GM18508 (cell line): ENCODE data around the gene ANTKMT.

Experiments
- ATAC-seq: cut with Tn5 transposase; IDR thresholded peaks from one replicate; pipeline ENCODE4 v1.9.1; 2021; ENCODE audit warnings: moderate number of reproducible peaks; ENCODE audit not compliant: insufficient read depth, unreplicated experiment

ANTKMT gene

DNA sequence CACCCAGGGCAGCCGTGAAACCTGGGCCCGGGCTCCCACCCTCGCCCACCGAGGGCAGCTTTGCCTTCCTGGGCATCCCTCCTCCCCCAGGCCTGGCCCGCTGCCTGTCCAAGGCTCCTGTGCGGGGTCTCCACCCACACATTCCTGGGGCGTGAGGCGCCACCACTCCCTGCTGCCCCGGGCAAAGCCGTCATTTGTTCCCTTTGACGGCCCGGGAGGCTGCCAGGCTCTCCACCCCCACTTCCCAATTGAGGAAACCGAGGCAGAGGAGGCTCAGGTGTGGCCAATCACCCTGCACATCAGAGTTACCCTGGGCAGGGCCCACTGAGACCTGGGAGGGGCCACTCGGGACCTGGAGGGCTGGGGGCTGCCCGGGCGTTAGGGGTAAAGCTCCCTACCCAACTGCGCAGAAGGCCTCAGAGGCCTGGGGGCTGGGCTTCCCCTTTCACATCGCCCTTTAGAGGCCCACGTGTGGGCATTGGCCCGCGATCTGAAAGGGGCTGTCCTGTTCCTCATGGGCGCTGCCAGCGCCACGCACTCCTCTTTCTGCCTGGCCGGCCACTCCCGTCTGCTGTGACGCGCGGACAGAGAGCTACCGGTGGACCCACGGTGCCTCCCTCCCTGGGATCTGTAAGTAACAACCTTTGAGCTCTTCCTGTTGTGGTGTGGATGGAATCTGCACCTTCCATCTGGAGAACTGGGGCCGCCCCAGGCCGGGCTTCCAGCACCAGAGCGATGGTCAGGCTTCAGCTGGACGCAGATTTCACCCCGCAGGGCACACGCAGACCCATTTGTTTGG is 39.8 kb downstream of the ANTKMT start, which contains the start of gene MSLN:
MSLN (plus strand) TSS at position 190 of the 799 bp plus-strand sequence. CDS start 1,947 bp downstream, outside the sequence.
- ATAC-seq, result no peak

DNA sequence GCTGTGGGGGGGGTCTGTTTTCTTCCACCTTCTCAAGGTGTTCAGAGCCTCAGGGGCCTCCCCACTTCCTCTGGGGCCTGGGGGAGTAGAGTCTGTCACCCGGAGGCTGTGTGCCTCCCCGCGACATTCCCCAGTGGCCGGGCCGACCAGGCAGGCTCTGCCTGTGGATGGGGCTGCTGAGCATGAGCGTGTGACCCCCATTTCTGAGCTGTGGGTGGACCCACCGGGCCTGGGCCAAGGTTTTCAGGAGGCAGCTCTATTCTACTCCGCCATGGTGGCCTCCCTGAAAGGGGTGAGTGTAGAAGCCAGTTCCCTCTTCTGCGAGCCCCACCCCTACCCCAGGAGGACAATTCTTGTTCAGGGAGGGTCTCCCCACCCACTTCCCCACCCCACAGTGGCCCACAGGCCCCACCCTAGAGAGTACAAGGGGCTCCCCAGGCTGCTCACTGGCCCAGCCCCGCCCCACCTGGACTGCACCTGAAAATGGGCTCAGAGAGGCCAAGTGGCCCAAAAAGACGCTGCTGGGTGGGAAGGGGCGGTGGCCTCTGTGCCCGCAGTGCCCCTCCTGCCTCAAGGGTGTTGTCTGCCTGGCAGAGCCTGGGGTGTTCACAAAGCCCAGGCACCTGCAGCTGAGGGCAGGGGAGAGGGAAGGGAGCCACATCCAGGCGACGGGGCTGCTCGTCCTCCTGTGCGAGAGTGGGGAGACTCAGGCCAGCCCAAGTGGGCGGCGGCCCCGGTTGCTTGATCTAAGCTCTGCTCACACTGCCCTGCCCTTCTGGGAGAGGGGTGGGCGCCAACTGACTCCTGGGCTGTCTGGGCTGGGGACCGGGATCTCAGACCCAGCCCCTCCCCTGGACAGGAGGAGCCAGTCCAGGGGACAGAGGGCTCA is 40.9 kb downstream of the ANTKMT start:
- no peak for ATAC-seq

DNA sequence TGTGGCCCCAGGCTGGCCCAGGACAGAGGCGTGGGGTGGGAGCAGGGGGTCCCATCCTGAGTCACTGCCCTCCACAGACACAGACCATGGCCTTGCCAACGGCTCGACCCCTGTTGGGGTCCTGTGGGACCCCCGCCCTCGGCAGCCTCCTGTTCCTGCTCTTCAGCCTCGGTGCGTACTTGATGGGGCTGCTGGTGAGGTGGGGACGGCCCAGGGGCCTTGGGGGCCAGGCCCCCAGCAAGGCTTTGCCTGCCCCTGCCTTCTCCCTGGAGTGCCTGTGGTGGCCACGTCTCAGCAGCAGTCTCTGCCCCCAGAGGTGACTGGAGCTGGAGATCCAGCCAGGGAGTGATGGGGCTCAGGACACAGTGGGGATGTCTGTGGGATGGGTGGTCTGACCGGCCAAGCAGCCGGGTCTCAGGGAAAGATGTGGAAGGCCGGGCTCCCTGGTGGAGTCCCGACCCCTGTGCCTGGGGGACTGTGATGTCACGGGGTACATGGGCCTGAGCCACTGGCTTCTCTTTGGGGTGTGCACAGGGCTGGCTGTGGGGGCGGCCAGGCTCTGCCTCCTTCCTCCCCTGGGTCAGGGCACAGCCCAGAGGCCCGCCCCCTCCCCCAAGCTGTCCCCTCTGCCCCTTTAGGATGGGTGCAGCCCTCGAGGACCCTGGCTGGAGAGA is 41.8 kb downstream of the ANTKMT start:
- no peak for ATAC-seq

DNA sequence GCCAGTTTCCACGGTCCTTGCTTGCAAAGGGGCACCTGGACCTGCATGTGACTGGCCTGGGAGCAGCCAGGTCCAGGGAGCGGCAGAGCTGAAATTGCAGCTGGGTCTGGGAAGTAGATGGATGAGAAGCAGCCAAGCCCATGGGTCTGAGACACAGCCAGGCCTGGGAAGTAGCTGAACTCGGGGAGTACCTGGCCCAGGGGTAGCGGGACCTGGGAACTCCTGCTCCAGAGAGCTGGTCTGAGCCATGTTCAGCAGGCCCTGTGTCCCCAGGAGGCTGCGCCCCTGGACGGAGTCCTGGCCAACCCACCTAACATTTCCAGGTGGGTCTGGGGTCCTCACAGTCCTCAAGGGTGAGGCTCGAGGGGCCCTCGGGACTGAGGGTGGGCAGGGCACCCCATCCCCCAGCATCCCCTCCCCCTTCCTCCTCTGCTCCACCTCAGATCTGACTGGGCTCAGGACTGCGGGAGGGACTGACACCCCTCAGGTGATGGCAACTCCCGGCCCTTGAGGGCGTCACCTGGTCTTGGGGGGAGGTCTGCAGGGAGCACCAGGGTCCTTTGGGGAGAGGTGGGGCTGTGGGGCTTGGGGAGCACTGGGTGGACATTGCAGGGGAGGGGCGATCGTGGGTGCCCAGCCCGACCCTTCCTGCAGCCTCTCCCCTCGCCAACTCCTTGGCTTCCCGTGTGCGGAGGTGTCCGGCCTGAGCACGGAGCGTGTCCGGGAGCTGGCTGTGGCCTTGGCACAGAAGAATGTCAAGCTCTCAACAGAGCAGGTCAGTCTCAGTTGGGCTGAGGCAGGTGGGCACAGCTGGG is 42.6 kb downstream of the ANTKMT start:
- ATAC-seq, result no peak

DNA sequence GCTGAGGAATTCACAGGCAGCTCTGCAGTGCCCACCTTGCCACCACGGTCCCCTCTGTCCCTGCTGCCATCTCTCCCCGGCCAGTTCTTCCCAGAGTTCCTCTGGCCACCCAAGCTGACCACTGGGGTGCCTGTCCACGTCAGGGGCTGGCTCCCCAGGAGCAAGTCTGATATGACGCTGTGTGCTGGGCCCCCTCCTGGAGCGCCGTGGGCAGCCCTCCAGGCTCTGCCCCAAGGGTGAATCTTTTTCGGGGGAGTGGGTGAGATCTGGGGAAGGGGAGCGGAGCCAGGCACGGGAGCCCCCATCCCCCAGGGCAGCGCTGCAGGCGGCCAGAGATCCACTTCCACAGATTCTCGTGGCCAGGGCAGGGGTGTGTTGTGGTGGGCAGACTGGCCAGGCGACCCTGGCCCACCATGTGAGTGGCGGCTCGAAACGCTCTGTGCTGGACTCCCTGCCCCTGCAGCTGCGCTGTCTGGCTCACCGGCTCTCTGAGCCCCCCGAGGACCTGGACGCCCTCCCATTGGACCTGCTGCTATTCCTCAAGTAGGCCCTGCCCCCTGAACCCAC is 43.3 kb downstream of the ANTKMT start:
- no peak for ATAC-seq

DNA sequence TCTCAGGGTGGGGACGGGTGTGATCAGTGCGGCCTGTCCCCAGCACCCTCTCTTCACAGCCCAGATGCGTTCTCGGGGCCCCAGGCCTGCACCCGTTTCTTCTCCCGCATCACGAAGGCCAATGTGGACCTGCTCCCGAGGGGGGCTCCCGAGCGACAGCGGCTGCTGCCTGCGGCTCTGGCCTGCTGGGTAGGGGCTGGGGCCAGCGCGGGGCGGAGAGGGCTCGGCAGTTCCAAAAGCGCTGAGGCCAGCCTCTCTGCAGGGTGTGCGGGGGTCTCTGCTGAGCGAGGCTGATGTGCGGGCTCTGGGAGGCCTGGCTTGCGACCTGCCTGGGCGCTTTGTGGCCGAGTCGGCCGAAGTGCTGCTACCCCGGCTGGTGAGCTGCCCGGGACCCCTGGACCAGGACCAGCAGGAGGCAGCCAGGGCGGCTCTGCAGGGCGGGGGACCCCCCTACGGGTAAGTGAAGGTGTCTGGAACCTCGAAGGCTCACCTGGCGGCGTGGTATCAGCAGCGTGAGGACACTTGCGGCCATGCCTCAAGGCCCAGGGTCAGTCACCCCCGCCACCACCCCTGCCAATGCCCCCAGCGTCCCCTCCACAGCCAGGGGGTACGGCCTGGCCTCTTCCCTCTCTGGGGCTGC is 44.0 kb downstream of the ANTKMT start:
- no peak for ATAC-seq

DNA sequence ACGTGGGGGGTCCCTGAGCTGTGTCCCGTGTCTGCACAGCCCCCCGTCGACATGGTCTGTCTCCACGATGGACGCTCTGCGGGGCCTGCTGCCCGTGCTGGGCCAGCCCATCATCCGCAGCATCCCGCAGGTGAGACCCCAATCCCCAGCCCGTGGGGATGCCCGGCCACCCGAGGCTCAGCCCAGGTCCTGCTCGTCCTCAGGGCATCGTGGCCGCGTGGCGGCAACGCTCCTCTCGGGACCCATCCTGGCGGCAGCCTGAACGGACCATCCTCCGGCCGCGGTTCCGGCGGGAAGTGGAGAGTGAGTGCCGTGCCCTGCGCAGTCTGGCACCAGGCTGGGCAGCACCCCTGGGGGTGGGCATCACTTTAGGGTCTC is 44.5 kb downstream of the ANTKMT start:
- no peak for ATAC-seq

DNA sequence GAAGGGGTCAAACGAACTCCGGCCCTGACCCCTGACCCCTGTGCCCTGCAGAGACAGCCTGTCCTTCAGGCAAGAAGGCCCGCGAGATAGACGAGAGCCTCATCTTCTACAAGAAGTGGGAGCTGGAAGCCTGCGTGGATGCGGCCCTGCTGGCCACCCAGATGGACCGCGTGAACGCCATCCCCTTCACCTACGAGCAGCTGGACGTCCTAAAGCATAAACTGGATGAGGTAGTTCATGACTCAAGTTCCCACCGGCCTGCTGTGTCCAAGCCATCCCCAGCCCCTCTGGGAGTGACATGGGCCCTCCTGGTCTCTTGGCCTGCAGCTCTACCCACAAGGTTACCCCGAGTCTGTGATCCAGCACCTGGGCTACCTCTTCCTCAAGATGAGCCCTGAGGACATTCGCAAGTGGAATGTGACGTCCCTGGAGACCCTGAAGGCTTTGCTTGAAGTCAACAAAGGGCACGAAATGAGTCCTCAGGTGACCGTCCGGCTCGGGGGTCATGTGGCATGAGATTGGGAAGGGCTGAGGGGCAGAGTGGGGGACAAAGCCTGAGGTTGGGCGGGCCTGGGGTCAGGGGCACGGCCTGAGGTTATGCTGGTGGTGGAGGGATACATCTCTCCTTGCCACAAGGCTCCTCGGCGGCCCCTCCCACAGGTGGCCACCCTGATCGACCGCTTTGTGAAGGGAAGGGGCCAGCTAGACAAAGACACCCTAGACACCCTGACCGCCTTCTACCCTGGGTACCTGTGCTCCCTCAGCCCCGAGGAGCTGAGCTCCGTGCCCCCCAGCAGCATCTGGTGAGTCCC is 45.3 kb downstream of the ANTKMT start:
- ATAC-seq, result no peak

DNA sequence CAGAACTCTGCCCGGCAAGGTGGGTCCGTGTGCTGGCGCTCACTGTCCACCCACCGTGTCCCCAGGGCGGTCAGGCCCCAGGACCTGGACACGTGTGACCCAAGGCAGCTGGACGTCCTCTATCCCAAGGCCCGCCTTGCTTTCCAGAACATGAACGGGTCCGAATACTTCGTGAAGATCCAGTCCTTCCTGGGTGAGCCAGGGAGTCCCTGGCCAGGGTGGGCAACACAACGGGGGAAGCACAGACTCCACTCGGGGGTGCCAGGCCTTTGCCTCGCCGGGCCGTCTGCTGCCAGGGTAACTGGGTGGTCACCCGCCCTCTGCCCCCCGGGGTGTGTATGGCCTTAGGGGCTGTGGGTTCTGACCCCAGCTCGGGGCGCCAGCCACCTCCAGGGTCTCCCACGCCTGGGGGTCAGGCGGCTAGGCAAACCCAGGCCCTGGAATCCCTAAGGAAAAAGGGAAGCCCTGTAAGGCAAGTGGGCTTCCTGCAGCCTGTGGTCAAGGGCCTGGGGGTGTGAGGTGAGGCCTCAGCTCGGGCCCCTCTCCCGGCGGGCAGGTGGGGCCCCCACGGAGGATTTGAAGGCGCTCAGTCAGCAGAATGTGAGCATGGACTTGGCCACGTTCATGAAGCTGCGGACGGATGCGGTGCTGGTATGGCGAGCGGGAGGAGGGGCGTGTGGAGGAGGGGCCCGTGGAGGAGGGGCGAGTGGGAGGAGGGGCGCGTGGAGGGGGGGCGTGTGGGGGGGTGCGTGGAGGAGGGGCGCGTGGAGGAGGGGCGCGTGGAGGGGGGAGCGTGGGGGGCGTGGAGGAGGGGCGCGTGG is 46.1 kb downstream of the ANTKMT start:
- no peak for ATAC-seq

DNA sequence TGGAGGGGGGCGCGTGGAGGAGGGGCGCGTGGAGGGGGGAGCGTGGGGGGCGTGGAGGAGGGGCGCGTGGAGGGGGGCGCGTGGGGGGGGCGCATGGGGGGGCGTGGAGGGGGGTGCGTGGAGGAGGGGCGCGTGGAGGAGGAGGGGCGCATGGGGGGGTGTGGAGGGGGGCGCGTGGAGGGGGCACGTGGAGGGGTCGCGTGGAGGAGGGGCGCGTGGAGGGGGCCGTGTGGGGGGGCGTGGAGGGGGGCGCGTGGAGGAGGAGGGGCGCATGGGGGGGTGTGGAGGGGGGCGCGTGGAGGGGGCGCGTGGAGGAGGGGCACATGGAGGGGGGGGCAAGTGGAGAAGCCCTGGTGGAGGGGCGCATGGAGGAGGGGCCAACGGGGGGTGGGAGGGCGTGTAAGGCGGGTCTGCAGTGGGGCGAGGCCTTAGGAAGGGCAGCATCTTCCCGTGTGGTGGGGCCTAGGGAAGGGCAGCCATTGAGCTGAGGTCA is 46.8 kb downstream of the ANTKMT start:
- no peak for ATAC-seq

DNA sequence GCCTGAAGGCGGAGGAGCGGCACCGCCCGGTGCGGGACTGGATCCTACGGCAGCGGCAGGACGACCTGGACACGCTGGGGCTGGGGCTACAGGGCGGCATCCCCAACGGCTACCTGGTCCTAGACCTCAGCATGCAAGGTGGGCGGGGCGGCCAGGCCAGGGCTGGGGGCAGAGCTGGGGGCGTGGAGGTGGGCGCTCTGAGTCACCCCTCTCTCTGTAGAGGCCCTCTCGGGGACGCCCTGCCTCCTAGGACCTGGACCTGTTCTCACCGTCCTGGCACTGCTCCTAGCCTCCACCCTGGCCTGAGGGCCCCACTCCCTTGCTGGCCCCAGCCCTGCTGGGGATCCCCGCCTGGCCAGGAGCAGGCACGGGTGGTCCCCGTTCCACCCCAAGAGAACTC is 47.5 kb downstream of the ANTKMT start:
- ATAC-seq, result no peak

DNA sequence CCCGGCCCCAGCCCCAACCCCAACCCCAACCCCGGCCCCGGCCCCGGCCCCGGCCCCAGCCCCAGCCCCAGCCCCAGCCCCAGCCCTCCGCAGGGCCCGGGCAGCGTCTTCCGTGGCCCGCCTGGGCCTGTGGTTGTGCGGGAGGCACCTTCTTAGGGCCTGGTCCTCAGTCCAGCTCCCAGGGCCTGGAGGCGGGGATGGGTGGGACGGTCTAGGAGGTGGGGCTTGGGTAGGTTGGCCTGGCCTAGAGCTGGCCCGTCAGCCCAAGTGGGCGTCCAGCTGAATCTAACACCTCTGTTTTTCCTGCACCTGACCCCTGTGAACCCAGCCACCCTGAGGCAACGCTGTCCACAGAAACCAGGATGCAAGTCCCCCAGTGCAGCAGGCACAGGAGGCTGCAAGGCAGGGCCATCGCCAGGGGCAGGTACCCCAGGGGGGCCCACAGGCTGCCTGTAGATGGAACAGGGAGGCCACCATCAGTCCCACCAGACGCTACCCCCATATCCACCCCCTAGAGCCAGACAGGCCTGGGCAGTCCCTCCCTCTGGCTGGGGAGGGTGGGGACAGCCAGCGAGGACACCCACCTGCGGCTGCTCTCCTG is 48.3 kb downstream of the ANTKMT start:
- ATAC-seq, result no peak

DNA sequence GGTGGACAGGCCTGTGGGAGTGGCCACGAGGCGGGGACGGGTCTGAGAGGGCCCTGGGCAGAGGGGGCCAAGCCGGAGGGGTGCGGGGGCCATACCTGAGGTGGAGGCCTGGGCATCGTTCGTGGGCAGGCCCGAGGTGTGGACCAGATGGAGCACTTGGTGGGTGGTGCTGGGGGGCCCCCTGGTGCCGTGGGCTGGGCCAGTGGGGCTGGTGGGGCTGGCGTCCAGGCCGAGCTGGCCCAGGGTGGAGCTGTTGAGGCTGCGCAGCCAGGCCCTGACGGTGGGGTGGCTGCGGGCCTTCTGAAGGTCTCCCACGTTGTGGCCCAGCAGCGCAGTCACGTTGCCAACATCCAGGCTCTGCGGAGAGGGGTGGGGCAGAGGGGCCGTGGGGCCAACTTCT is 49.0 kb downstream of the ANTKMT start:
- ATAC-seq, result no peak

DNA sequence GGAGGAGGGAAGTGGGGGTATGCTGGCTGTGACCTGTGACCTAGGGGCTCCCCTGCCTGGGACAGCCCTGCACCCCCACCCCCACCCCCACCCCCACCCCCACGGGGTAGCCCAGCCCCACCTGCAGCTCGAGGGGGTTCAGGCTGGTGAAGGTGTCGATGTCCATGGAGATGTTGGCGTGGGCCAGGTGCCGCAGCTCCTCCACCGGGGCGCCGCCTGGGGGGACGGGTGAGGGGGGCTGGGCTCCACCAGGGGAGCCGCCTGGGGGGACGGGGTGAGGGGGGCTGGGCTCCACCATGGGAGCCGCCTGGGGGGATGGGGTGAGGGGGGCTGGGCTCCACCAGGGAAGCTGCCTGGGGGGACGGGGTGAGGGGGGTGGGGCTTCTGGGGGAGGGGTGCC is 49.5 kb downstream of the ANTKMT start:
- ATAC-seq, result no peak
